Midbrain (tissue), 1 donor: ENCODE data around the gene UBA1.

Experiments
- DNase-seq: peaks from one replicate; lab custom pipeline; 2025; lab: John Stamatoyannopoulos, UW

UBA1 gene

GRCh38 chrX:47189906-47190305 lies 3.7 kb upstream of the UBA1 start:
- DNase-seq: no peak

- peak; percentile 87 for DNase-seq
Observed at GRCh38 chrX:47190445-47191269, 3.0 kb upstream of the UBA1 start.

GRCh38 chrX:47191331-47191730 lies 2.3 kb upstream of the UBA1 start:
- DNase-seq: no peak

GRCh38 chrX:47191806-47192401 lies 1.7 kb upstream of the UBA1 start:
- DNase-seq: no peak

- no peak for DNase-seq
Observed at GRCh38 chrX:47194194-47194787, 662 bp downstream of the UBA1 start.

GRCh38 chrX:47196098-47196497 lies 2.5 kb downstream of the UBA1 start:
- no peak for DNase-seq

GRCh38 chrX:47197526-47197925 lies 3.9 kb downstream of the UBA1 start:
- DNase-seq: no peak

- DNase-seq: no peak
Observed at GRCh38 chrX:47198026-47198686, 4.5 kb downstream of the UBA1 start.

- no peak for DNase-seq
Observed at GRCh38 chrX:47198687-47199080, 5.1 kb downstream of the UBA1 start.

GRCh38 chrX:47199286-47199685 lies 5.7 kb downstream of the UBA1 start:
- DNase-seq: no peak

GRCh38 chrX:47200385-47201150 lies 6.9 kb downstream of the UBA1 start:
- no peak for DNase-seq

GRCh38 chrX:47201345-47201944 lies 7.8 kb downstream of the UBA1 start:
- DNase-seq: no peak

- DNase-seq: no peak
Observed at GRCh38 chrX:47202316-47202715, 8.7 kb downstream of the UBA1 start.

- DNase-seq: no peak
Observed at GRCh38 chrX:47202877-47203276, 9.2 kb downstream of the UBA1 start.

- DNase-seq: no peak
Observed at GRCh38 chrX:47204970-47205369, 11.3 kb downstream of the UBA1 start.

GRCh38 chrX:47206316-47206715 lies 12.7 kb downstream of the UBA1 start:
- no peak for DNase-seq

GRCh38 chrX:47208108-47208507 lies 14.5 kb downstream of the UBA1 start:
- no peak for DNase-seq

GRCh38 chrX:47209508-47210238 lies 16.0 kb downstream of the UBA1 start:
- DNase-seq: no peak

GRCh38 chrX:47210661-47211425 lies 17.2 kb downstream of the UBA1 start:
- DNase-seq: no peak
